H1 (cell line): ENCODE measurements around the gene SMYD3. TPM values are rescaled to one million over a fixed set of nuclear protein-coding genes. Genes with fewer than 3 reads are reported as not detected.

ENCODE experiments used
- CBX8 ChIP-seq: fragments of 300-800, 300-1000 bp; sonication (generic); IDR thresholded peaks from 2 replicates; pipeline ENCODE4 v1.7.1; 2016; ENCODE audit warnings: low read depth, low read length, borderline replicate concordance
- EGR1 ChIP-seq: IDR thresholded peaks from 2 replicates; pipeline ENCODE4 v1.6.1; 2011; ENCODE audit warnings: low read depth, low read length, borderline replicate concordance
- PHF8 ChIP-seq: fragments of 200-600 bp; sonication (generic); conservative IDR thresholded peaks from 2 replicates; pipeline ENCODE4 v1.7.1; 2012; ENCODE audit warnings: low read depth, mild to moderate bottlenecking, inconsistent platforms, low read length, moderate library complexity
- SIRT6 ChIP-seq: IDR thresholded peaks from one replicate; pipeline ENCODE4 v1.7.1; 2012; ENCODE audit warnings: low read length, inconsistent platforms
- YY1 ChIP-seq: IDR thresholded peaks from 2 replicates; pipeline ENCODE4 v1.6.1; 2011; ENCODE audit warnings: low read depth, mild to moderate bottlenecking, low read length
- polyA plus RNA-seq, 7 experiments: library from polyadenylated mRNA; depleted of rRNA in 3 of 7; stranded (reverse) in 5 of 7; unstranded in 2 of 7; fragments of >200 nt in 5 of 7; fragments of 200-250 nt in 2 of 7; gene quantifications; 1 replicate in 5 of 7; 2 replicates in 1 of 7; 4 replicates in 1 of 7; pipeline versions ENCODE4 v1.2.1 to v1.2.3, GENCODE V29; 2011 to 2013; ENCODE audit warnings: missing spikeins in 2 of 7, mixed read lengths in 2 of 7
- total RNA-seq: library from RNA; stranded (reverse); fragmentation: NEBNext Ultra II Directional; extraction: Animal tissue kit (Norgen Biotek cat#: 25700); gene quantifications from 2 replicates; pipeline ENCODE4 v1.2.1, GENCODE V29; 2021
- TF ChIP-seq, protein P1 (sequence below): IDR thresholded peaks from 2 replicates; pipeline ENCODE4 v1.6.1; 2011; ENCODE audit warnings: low read depth, mild to moderate bottlenecking, low read length; ENCODE audit not compliant: insufficient read depth

Gene SMYD3
- total and polyA plus RNA-seq, 2 of the 8 experiments (the other 6 are each of a cell fraction or from before 2014, with no cell fraction given): 17.3 to 25.4 TPM

DNA sequence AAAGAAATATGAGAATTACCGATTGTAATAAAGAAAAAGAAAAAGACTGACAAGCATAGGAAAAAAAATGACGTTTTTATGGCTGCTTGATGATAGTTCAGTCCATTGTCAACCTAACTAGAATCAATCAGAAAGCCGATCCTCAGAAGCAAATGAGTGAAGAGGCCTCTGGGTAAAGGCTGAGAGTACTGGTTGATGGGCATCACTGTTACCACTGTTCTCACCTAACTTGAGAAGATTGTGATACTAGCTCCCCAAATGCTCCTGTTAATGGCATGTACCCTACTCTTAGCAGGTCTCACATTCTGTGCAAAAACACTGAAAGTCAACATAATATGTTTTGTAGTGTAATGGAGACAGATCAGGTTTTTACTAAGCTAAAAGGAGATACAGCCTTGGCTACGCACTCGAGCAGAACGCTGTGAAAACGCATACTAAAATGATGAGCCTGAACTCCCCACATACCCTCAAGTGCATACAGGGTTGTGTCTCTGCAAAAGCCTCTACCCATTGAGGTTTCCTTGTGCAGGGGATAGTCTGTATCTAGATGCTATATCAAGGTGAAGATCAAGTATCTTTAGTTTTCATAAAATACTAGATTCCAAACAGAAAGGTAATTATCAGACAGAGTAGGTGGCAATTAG lies 554.6 kb downstream of the SMYD3 start (continued):
- TF ChIP-seq SIRT6 (no peak), EGR1 (no peak), PHF8 (no peak), YY1 (no peak), CBX8 (no peak)
- TF ChIP-seq, protein P1, sequence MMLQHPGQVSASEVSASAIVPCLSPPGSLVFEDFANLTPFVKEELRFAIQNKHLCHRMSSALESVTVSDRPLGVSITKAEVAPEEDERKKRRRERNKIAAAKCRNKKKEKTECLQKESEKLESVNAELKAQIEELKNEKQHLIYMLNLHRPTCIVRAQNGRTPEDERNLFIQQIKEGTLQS: no peak
- TF ChIP-seq, all 59 proteins: peak for 0
